Muscle layer of colon (tissue), 2 donors: ENCODE data around the gene FAM124A.
A peak's percentile ranks its signal among the peaks of the same experiment; 100 is the strongest.

Experiments used
- H3K27ac ChIP-seq: one replicate; pipeline ENCODE4 v1.7.0; 2013; ENCODE audit warnings: low read depth, mild to moderate bottlenecking, low read length, moderate library complexity
- H3K27me3 ChIP-seq, 2 donors: one replicate each; pipeline ENCODE4 v1.7.0; 2013; ENCODE audit warnings: low read length in 2 of 2, mild to moderate bottlenecking in 2 of 2; ENCODE audit not compliant: insufficient read depth in 2 of 2, control insufficient read depth in 1 of 2
- H3K36me3 ChIP-seq: one replicate; pipeline ENCODE4 v1.7.0; 2013; ENCODE audit warnings: mild to moderate bottlenecking, low read length; ENCODE audit not compliant: insufficient read depth
- H3K4me1 ChIP-seq: one replicate; pipeline ENCODE4 v1.7.0; 2013; ENCODE audit warnings: mild to moderate bottlenecking, low read length; ENCODE audit not compliant: insufficient read depth
- H3K4me3 ChIP-seq, 2 donors: one replicate each; pipeline ENCODE4 v1.7.0; 2013; ENCODE audit warnings: low read length in 2 of 2, low read depth in 1 of 2, mild to moderate bottlenecking in 1 of 2, moderate library complexity in 1 of 2
- H3K9ac ChIP-seq: one replicate; pipeline ENCODE4 v1.7.0; 2013; ENCODE audit warnings: low read length
- H3K9me3 ChIP-seq: one replicate; pipeline ENCODE4 v1.7.0; 2013; ENCODE audit warnings: mild to moderate bottlenecking, low read length
- donor health status: abdominal sarcoma.
- donor health status: Adenocarcinoma of cecum.

Gene FAM124A, protein sequence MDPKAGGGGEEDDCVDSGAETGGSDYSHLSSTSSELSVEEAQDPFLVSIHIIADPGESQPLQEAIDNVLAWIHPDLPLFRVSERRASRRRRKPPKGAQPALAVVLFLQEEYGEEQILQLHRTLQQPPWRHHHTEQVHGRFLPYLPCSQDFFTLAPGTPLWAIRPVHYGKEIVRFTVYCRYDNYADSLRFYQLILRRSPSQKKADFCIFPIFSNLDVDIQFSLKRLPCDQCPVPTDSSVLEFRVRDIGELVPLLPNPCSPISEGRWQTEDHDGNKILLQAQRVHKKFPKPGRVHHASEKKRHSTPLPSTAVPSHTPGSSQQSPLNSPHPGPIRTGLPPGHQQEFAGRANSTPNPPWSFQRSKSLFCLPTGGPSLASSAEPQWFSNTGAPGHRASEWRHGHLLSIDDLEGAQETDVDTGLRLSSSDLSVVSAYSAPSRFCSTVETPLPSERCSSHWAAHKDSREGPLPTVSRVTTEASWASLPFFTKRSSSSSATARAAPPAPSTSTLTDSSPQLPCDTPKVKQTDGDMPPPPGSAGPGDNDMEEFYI

DNA sequence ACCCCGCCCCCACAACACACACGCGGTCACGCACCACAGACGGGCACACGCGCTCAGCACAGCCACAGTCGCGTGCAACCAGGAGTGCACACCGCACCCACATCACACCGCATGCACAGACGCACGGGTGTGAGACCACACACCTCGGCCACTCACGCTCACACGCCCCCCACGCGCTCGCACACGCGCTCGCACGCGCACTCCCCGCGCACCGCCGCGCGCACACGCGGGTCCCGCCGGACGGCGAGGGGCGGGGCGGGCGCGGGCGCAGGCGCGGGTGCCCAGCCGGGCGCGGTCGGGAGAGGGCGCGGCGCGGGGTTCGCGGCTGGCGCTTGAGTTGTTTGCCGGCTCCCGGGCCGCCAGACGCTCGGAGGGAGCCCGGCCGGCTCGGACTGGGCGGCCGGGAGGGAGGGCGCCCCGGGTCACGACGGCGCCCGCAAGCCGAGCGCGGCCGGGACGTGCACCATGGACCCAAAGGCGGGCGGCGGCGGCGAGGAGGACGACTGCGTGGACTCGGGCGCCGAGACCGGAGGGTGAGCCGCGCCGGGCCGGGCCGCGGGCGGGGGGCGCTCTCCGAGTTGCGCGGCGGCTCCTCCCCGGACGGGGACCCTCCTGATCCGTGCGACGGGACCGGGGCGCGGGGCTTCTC is at the start of gene FAM124A:
TSS of gene FAM124A (plus strand) at position 362 of the 649 bp plus-strand sequence. CDS start at position 466, 104 bp downstream.
- Histone ChIP-seq H3K9me3 (no peaks in the 10 kb centered on the region), H3K36me3 (no peaks in the 10 kb centered on the region), H3K4me1 (peaks cover 21% of the 10 kb centered on the region), H3K27me3 (no peaks in the 10 kb centered on the region), H3K27ac (peak within 1 kb of the TSS; percentile 59), H3K4me3 (peak within 1 kb of the TSS; percentile 80 to 88), H3K9ac (peak within 1 kb of the TSS; percentile 40)

GRCh38 chr13:51175021-51175420 is 47.2 kb upstream of the FAM124A start:
- no peak overlapping the region for H3K4me3 ChIP-seq
- H3K27me3 ChIP-seq, result no peaks in the 10 kb centered on the region
- no peaks in the 10 kb centered on the region for H3K36me3 ChIP-seq
- no peak overlapping the region for H3K27ac ChIP-seq
- H3K4me1 ChIP-seq, result no peaks in the 10 kb centered on the region
- H3K9ac ChIP-seq, result no peak overlapping the region
- H3K9me3 ChIP-seq, result no peaks in the 10 kb centered on the region

DNA sequence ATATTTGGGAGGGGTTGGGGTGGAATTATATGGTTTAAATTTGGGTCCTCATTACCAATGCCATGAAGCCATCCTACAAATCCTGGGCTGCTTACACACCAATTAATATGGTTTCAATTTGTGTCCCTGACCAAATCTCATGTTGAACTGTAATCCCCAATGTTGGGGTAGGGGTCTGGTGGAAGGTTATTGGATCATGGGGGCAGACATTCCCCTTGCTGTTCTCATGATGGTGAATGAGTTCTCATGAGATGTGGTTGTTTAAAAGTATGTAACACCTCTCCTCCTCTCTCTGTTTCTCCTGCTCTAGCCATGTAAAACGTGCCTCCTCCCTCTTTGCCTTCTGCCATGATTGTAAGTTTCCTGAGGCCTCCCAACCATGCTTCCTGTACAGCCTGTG is 46.6 kb upstream of the FAM124A start:
- Histone ChIP-seq H3K27me3 (no peaks in the 10 kb centered on the region), H3K9me3 (no peaks in the 10 kb centered on the region), H3K27ac (no peak overlapping the region), H3K4me3 (no peak overlapping the region), H3K9ac (no peak overlapping the region), H3K4me1 (no peaks in the 10 kb centered on the region), H3K36me3 (no peaks in the 10 kb centered on the region)

- Histone ChIP-seq H3K4me1 (no peaks in the 10 kb centered on the region), H3K36me3 (no peaks in the 10 kb centered on the region), H3K27ac (no peak overlapping the region), H3K4me3 (no peak overlapping the region), H3K27me3 (no peaks in the 10 kb centered on the region), H3K9me3 (no peaks in the 10 kb centered on the region), H3K9ac (no peak overlapping the region)
These were observed 45.0 kb upstream of the FAM124A start for GRCh38 chr13:51177188-51177587.

GRCh38 chr13:51178456-51179074 is 43.6 kb upstream of the FAM124A start:
- Histone ChIP-seq H3K4me3 (no peak overlapping the region), H3K9me3 (no peaks in the 10 kb centered on the region), H3K27me3 (no peaks in the 10 kb centered on the region), H3K27ac (no peak overlapping the region), H3K36me3 (no peaks in the 10 kb centered on the region), H3K9ac (no peak overlapping the region), H3K4me1 (no peaks in the 10 kb centered on the region)

DNA sequence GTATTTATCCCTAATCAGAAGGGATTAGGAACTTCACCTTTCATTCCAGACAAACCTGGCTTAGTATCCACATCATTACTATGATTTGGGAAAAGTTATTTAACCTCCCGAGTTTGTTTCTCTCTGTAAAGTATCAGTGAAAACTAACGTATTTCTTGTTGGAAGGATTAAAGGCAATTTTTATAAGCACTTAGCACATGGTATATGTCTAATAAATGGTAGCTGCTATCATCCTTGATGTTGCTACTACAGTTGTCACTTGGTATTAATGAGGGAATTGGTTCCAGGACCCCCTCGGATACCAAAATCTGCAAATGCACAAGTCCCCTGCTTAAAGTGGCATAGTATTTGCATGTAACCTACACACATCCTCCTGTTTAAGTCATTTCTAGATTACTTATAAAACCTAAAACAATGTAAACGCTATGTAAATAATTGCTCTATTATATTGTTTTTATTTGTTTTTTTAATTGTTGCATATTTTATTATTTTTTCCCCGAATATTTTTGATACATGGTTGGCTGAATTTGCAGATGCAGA is 42.7 kb upstream of the FAM124A start:
- H3K4me1 ChIP-seq, result no peaks in the 10 kb centered on the region
- no peaks in the 10 kb centered on the region for H3K9me3 ChIP-seq
- no peak overlapping the region for H3K27ac ChIP-seq
- H3K36me3 ChIP-seq, result no peaks in the 10 kb centered on the region
- no peak overlapping the region for H3K4me3 ChIP-seq
- no peak overlapping the region for H3K9ac ChIP-seq
- H3K27me3 ChIP-seq, result no peaks in the 10 kb centered on the region

GRCh38 chr13:51180853-51181511 is 41.2 kb upstream of the FAM124A start:
- H3K36me3 ChIP-seq, result no peaks in the 10 kb centered on the region
- no peak overlapping the region for H3K9ac ChIP-seq
- H3K9me3 ChIP-seq, result no peaks in the 10 kb centered on the region
- H3K4me3 ChIP-seq, result no peak overlapping the region
- no peaks in the 10 kb centered on the region for H3K27me3 ChIP-seq
- H3K4me1 ChIP-seq, result no peaks in the 10 kb centered on the region
- no peak overlapping the region for H3K27ac ChIP-seq

- Histone ChIP-seq H3K4me1 (no peaks in the 10 kb centered on the region), H3K4me3 (no peak overlapping the region), H3K36me3 (no peaks in the 10 kb centered on the region), H3K27me3 (no peaks in the 10 kb centered on the region), H3K27ac (no peak overlapping the region), H3K9ac (no peak overlapping the region), H3K9me3 (no peaks in the 10 kb centered on the region)
These were observed 40.3 kb upstream of the FAM124A start for GRCh38 chr13:51181786-51182383.

DNA sequence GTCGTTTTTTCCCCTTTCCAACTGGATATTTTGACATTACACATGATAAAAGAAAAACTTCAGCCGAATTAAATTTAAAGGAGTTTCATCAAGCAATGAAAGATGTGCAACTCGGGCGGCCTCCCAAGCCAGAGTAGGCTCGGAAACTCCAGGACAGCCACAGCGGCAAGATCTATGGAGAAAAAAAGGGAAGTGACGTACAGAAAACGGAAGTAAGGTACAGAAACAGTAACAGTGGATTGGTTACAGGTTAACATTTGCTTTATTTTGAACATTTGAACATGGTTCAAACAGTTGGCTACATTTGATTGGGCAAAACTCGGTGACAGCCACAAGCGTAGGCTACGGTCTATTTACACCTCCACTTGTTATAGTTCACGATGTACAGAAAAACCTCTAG is 30.5 kb upstream of the FAM124A start:
- no peaks in the 10 kb centered on the region for H3K36me3 ChIP-seq
- no peaks in the 10 kb centered on the region for H3K4me1 ChIP-seq
- no peak overlapping the region for H3K9ac ChIP-seq
- H3K4me3 ChIP-seq, result no peak overlapping the region
- no peaks in the 10 kb centered on the region for H3K27me3 ChIP-seq
- H3K27ac ChIP-seq, result no peak overlapping the region
- no peaks in the 10 kb centered on the region for H3K9me3 ChIP-seq

DNA sequence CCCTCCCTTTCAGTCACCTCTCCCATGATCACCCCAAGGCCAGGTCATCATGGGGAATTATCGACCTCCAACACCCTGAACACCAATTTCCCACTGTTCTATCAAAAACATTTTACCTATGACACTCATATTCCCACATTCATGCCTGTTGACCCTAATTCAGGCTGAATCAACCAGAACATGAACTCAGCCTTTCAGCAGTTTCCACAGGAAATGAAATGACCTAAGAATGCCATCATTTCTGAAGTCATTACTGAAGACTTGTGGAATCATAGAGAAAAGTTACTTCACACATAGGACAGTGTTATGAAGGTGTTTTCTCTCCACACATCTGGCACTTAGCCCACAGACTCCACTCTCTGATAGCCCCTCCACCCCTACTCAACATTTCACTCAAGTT is 29.9 kb upstream of the FAM124A start:
- no peaks in the 10 kb centered on the region for H3K9me3 ChIP-seq
- H3K9ac ChIP-seq, result no peak overlapping the region
- no peaks in the 10 kb centered on the region for H3K4me1 ChIP-seq
- no peak overlapping the region for H3K4me3 ChIP-seq
- no peak overlapping the region for H3K27ac ChIP-seq
- no peaks in the 10 kb centered on the region for H3K36me3 ChIP-seq
- no peaks in the 10 kb centered on the region for H3K27me3 ChIP-seq
